Right renal pelvis (tissue), 4 donors: ENCODE measurements around the gene MBD4. TPM values are rescaled to one million over a fixed set of nuclear protein-coding genes. Genes with fewer than 3 reads are reported as not detected.

Source experiments
- DNase-seq, 4 donors: peaks; one replicate each; pipeline ENCODE4 v3.0.0-alpha.2; 2013; ENCODE audit warnings: low read depth in 4 of 4, low spot score in 3 of 4, missing footprints in 1 of 4
- polyA plus RNA-seq, 4 donors: library from polyadenylated mRNA; unstranded; fragments of 120-200 nt; gene quantifications; one replicate each; pipeline ENCODE4 v1.2.1, GENCODE V29; 2013; ENCODE audit not compliant: insufficient read length in 4 of 4

The MBD4 gene
- polyA plus RNA-seq, 4 donors, result 42.4 to 56.1 (median 51.2) TPM

- no peak for DNase-seq
Measured at GRCh38 chr3:129433565-129433964, 6.2 kb downstream of the MBD4 start.

GRCh38 chr3:129432671-129433070 lies 7.1 kb downstream of the MBD4 start:
- DNase-seq, result no peak

- DNase-seq, result no peak
Measured at GRCh38 chr3:129432036-129432435, 7.7 kb downstream of the MBD4 start.

- DNase-seq, result no peak
Measured at GRCh38 chr3:129429602-129430001, 10.1 kb downstream of the MBD4 start.

GRCh38 chr3:129429080-129429451 lies 10.7 kb downstream of the MBD4 start:
- no peak for DNase-seq

GRCh38 chr3:129428376-129429079 lies 11.2 kb downstream of the MBD4 start, which contains the start of gene EFCAB12:
Gene EFCAB12 (minus strand): TSS chr3:129428636. CDS start chr3:129428488, 148 bp downstream.
- DNase-seq, result peak; percentile 80 to 88 (median 84)

- no peak for DNase-seq
Measured at GRCh38 chr3:129428007-129428375, 11.8 kb downstream of the MBD4 start.

- DNase-seq, result no peak
Measured at GRCh38 chr3:129425619-129426018, 14.1 kb downstream of the MBD4 start.

- DNase-seq, result no peak
Measured at GRCh38 chr3:129425213-129425612, 14.5 kb downstream of the MBD4 start.

GRCh38 chr3:129424185-129424841 lies 15.4 kb downstream of the MBD4 start:
- DNase-seq, result no peak

- DNase-seq, result no peak
Measured at GRCh38 chr3:129422897-129423296, 16.9 kb downstream of the MBD4 start.

GRCh38 chr3:129421988-129422745 lies 17.6 kb downstream of the MBD4 start:
- no peak for DNase-seq

GRCh38 chr3:129421236-129421883 lies 18.4 kb downstream of the MBD4 start:
- DNase-seq, result no peak

- DNase-seq, result no peak
Measured at GRCh38 chr3:129419476-129419875, 20.3 kb downstream of the MBD4 start.

GRCh38 chr3:129418041-129418973 lies 21.4 kb downstream of the MBD4 start:
- DNase-seq, result no peak

GRCh38 chr3:129417326-129417725 lies 22.4 kb downstream of the MBD4 start:
- peak; percentile 29 to 58 (median 55) for DNase-seq

- no peak for DNase-seq
Measured at GRCh38 chr3:129416415-129416814, 23.3 kb downstream of the MBD4 start.

- no peak for DNase-seq
Measured at GRCh38 chr3:129415830-129416229, 23.9 kb downstream of the MBD4 start.

- no peak for DNase-seq
Measured at GRCh38 chr3:129415378-129415777, 24.4 kb downstream of the MBD4 start.
